Measurements from ENCODE around the gene DNAH1.
"Not testable (repeated sequence)": the region's sequence is repeated elsewhere in the genome, so short reads cannot be mapped to it uniquely, and the experiment has no call there.

DNAH1 gene

GRCh38 chr3:52313774-52314188 is 2.3 kb upstream of the DNAH1 start:
- DNase-seq = no peak

- DNase-seq = no peak
These were observed 1.6 kb upstream of the DNAH1 start for GRCh38 chr3:52314489-52314888.

- no peak for DNase-seq
These were observed 1.1 kb upstream of the DNAH1 start for GRCh38 chr3:52315006-52315405.

- peak; percentile 73 for DNase-seq
These were observed 1.3 kb downstream of the DNAH1 start for GRCh38 chr3:52317208-52318000.

- DNase-seq = no peak
These were observed 2.2 kb downstream of the DNAH1 start for GRCh38 chr3:52318186-52318816.

- no peak for DNase-seq
These were observed 3.9 kb downstream of the DNAH1 start for GRCh38 chr3:52319921-52320595.

- no peak for DNase-seq
These were observed 5.4 kb downstream of the DNAH1 start for GRCh38 chr3:52321481-52321880.

- peak; percentile 47 for DNase-seq
These were observed 6.3 kb downstream of the DNAH1 start for GRCh38 chr3:52322466-52322865.

GRCh38 chr3:52323526-52324295 is 7.6 kb downstream of the DNAH1 start:
- DNase-seq = no peak

GRCh38 chr3:52324676-52325075 is 8.6 kb downstream of the DNAH1 start:
- DNase-seq = no peak

GRCh38 chr3:52325686-52326085 is 9.6 kb downstream of the DNAH1 start:
- DNase-seq = no peak

GRCh38 chr3:52326976-52327375 is 10.9 kb downstream of the DNAH1 start:
- DNase-seq = no peak

- DNase-seq = no peak
These were observed 11.6 kb downstream of the DNAH1 start for GRCh38 chr3:52327486-52328290.

- DNase-seq = no peak
These were observed 12.5 kb downstream of the DNAH1 start for GRCh38 chr3:52328536-52329080.

- DNase-seq = no peak
These were observed 14.2 kb downstream of the DNAH1 start for GRCh38 chr3:52330194-52330805.

- no peak for DNase-seq
These were observed 15.0 kb downstream of the DNAH1 start for GRCh38 chr3:52331091-52331490.

- DNase-seq = no peak
These were observed 15.8 kb downstream of the DNAH1 start for GRCh38 chr3:52331906-52332305.

GRCh38 chr3:52333869-52334557 is 17.9 kb downstream of the DNAH1 start:
- no peak for DNase-seq

- DNase-seq = not testable (repeated sequence)
These were observed 22.0 kb downstream of the DNAH1 start for GRCh38 chr3:52338131-52338530.

- peak; percentile 85 for DNase-seq
These were observed 23.5 kb downstream of the DNAH1 start for GRCh38 chr3:52339612-52340011.

- peak; percentile 41 for DNase-seq
These were observed 25.0 kb downstream of the DNAH1 start for GRCh38 chr3:52341123-52341522.

All from hematopoietic multipotent progenitor cell treated with erythropoietin and hydrocortisone succinate and interleukin-3 and kit ligand, for 4 days (in vitro differentiated cells).